Common myeloid progenitor, CD34-positive (primary cell): ENCODE results near the gene NPM1.
"Not testable (repeated sequence)": the region's sequence is repeated elsewhere in the genome, so short reads cannot be mapped to it uniquely, and the experiment has no call there.

Experiments
- CTCF ChIA-PET: fragments of 350-600 bp; sonication (Branson Sonifier 250); formaldehyde crosslinking; loops from one replicate; lab custom pipeline; 2021; ENCODE audit warnings: antibody characterized with exemption; lab: Charles Lee
- POLR2A ChIA-PET: fragments of 350-600 bp; sonication (Branson Sonifier 250); formaldehyde crosslinking; loops from one replicate; lab custom pipeline; 2021; ENCODE audit warnings: antibody characterized with exemption; lab: Charles Lee
- DNase-seq, 3 donors: peaks; one replicate each; pipeline versions ENCODE4 v3.0.0 to v3.0.0-alpha.2; 2013
- H3K27ac ChIP-seq, 2 experiments: 1 replicate in 1 of 2; 2 replicates in 1 of 2; pipeline ENCODE4 v1.7.0; 2013; ENCODE audit warnings: inconsistent platforms in 2 of 2, low read length in 2 of 2, mild to moderate bottlenecking in 2 of 2, low read depth in 1 of 2, moderate library complexity in 1 of 2; ENCODE audit not compliant: severe bottlenecking in 2 of 2, insufficient read depth in 1 of 2, poor library complexity in 1 of 2
- H3K27me3 ChIP-seq, 5 experiments: replicated peaks in 2 of 5; 1 replicate in 3 of 5; 2 replicates in 2 of 5; pipeline versions ENCODE4 v1.6.1 to v1.7.0; 2013; ENCODE audit warnings: low read length in 4 of 5, mild to moderate bottlenecking in 2 of 5, moderate library complexity in 2 of 5, inconsistent platforms in 1 of 5; ENCODE audit not compliant: insufficient read depth in 5 of 5, control insufficient read depth in 4 of 5
- H3K36me3 ChIP-seq, 4 experiments: 1 replicate in 2 of 4; 2 replicates in 2 of 4; pipeline versions ENCODE4 v1.6.1 to v1.7.0; 2013; ENCODE audit warnings: low read length in 3 of 4, control low read depth in 1 of 4, mild to moderate bottlenecking in 1 of 4; ENCODE audit not compliant: control insufficient read depth in 4 of 4, insufficient read depth in 4 of 4
- H3K4me1 ChIP-seq, 4 experiments: 1 replicate in 3 of 4; 2 replicates in 1 of 4; pipeline versions ENCODE4 v1.6.1 to v1.7.1; 2013; ENCODE audit warnings: low read length in 3 of 4, mild to moderate bottlenecking in 3 of 4, control low read depth in 1 of 4, inconsistent platforms in 1 of 4, moderate library complexity in 1 of 4; ENCODE audit not compliant: control insufficient read depth in 4 of 4, insufficient read depth in 4 of 4; ENCODE audit errors: control extremely low read depth in 1 of 4
- H3K4me3 ChIP-seq, 7 experiments: 1 replicate in 4 of 7; 2 replicates in 3 of 7; pipeline versions ENCODE4 v1.5.1 to v1.7.0; 2013; ENCODE audit warnings: mild to moderate bottlenecking in 7 of 7, low read length in 6 of 7, moderate library complexity in 6 of 7, inconsistent platforms in 2 of 7, low read depth in 2 of 7, control low read depth in 1 of 7; ENCODE audit not compliant: insufficient read depth in 4 of 7, control insufficient read depth in 1 of 7; ENCODE audit errors: extremely low read depth in 1 of 7
- H3K9me3 ChIP-seq, 5 experiments: 1 replicate in 4 of 5; 2 replicates in 1 of 5; pipeline versions ENCODE4 v1.6.1 to v1.7.1; 2013; ENCODE audit warnings: low read length in 4 of 5, mild to moderate bottlenecking in 2 of 5, inconsistent platforms in 1 of 5, low read depth in 1 of 5, moderate library complexity in 1 of 5; ENCODE audit not compliant: control insufficient read depth in 4 of 5, insufficient read depth in 2 of 5; ENCODE audit errors: control extremely low read depth in 1 of 5
- WGBS: methylation state at CpG from one replicate; pipeline ENCODE4 v1.1.5; 2013; ENCODE audit not compliant: insufficient coverage; 5-methylcytosine and 5-hydroxymethylcytosine counted together

The NPM1 gene

GRCh38 chr5:171391996-171392577 lies 4.4 kb downstream of the NPM1 start:
- Histone ChIP-seq H3K4me3 (no peak overlapping the region), H3K9me3 (no peaks in the 10 kb centered on the region), H3K4me1 (peaks cover 14 to 36% (median 20%) of the 10 kb centered on the region in 4 experiments), H3K27ac (no peak overlapping the region), H3K27me3 (no peaks in the 10 kb centered on the region), H3K36me3 (peaks cover 11 to 82% (median 51%) of the 10 kb centered on the region in 4 experiments)
- ChIA-PET POLR2A (no interaction called here), CTCF (interaction anchor here (0.9 to 1.3 kb wide), 2 partner anchors 13 to 19 kb away, joined by 3 to 8 read pairs; no protein-coding TSS in a partner anchor)
- WGBS = 100% methylated on average over 5 of the region's 14 CpGs
- no peak for DNase-seq

GRCh38 chr5:171392585-171393159 lies 5.0 kb downstream of the NPM1 start:
- H3K36me3 ChIP-seq = peaks cover 13 to 88% (median 57%) of the 10 kb centered on the region in 4 experiments
- 96% methylated on average over 2 of the region's 4 CpGs for WGBS
- H3K27ac ChIP-seq = no peak overlapping the region
- H3K9me3 ChIP-seq = no peaks in the 10 kb centered on the region
- POLR2A ChIA-PET = no interaction called here
- H3K4me1 ChIP-seq = peaks cover 13 to 35% (median 20%) of the 10 kb centered on the region in 4 experiments
- H3K27me3 ChIP-seq = no peaks in the 10 kb centered on the region
- H3K4me3 ChIP-seq = no peak overlapping the region
- DNase-seq = no peak
- CTCF ChIA-PET = interaction anchor here (0.9 to 1.6 kb wide), 4 partner anchors 9 to 18 kb away, joined by 3 to 8 read pairs (median 4); no protein-coding TSS in a partner anchor

GRCh38 chr5:171395042-171395441 lies 7.4 kb downstream of the NPM1 start:
- CTCF ChIA-PET = interaction anchor here (1.1 to 2.1 kb wide), 3 partner anchors 11 to 16 kb away, joined by 3 to 6 read pairs (median 5); no protein-coding TSS in a partner anchor
- Histone ChIP-seq H3K4me1 (peaks cover 1 to 16% (median 13%) of the 10 kb centered on the region in 4 experiments), H3K9me3 (no peaks in the 10 kb centered on the region), H3K27ac (no peak overlapping the region), H3K36me3 (peaks cover 18 to 98% (median 69%) of the 10 kb centered on the region in 4 experiments), H3K4me3 (no peak overlapping the region), H3K27me3 (no peaks in the 10 kb centered on the region)
- WGBS = 96% methylated on average over 5 of the region's 7 CpGs
- POLR2A ChIA-PET = no interaction called here
- DNase-seq = no peak

GRCh38 chr5:171396583-171396982 lies 8.9 kb downstream of the NPM1 start:
- not testable (repeated sequence) for DNase-seq, H3K27me3 ChIP-seq, H3K4me3 ChIP-seq, H3K9me3 ChIP-seq, H3K4me1 ChIP-seq, H3K27ac ChIP-seq
- ChIA-PET POLR2A (interaction anchor here (1.2 to 1.3 kb wide), 2 partner anchors 8 to 9 kb away, joined by 6 to 9 read pairs; partner anchors contain the start of gene NPM1), CTCF (interaction anchor here (1.2 to 2.1 kb wide), 2 partner anchors 9 to 410 kb away, joined by 3 to 6 read pairs; no protein-coding TSS in a partner anchor)
- 93% methylated on average over 9 of the region's 11 CpGs for WGBS
- peaks cover 30 to 98% (median 76%) of the 10 kb centered on the region in 4 experiments for H3K36me3 ChIP-seq

GRCh38 chr5:171397190-171397589 lies 9.5 kb downstream of the NPM1 start:
- ChIA-PET CTCF (no interaction called here), POLR2A (interaction anchor here (1.3 kb wide), 1 partner anchor 10 kb away, joined by 6 read pairs; the partner anchor contains the start of gene NPM1)
- no CpG with 5 or more reads among the region's 2 CpGs for WGBS
- H3K36me3 ChIP-seq = peaks cover 33 to 95% (median 73%) of the 10 kb centered on the region in 4 experiments
- no peak for DNase-seq
- H3K27me3 ChIP-seq = no peaks in the 10 kb centered on the region
- H3K27ac ChIP-seq = no peak overlapping the region
- no peak overlapping the region for H3K4me3 ChIP-seq
- peaks cover 0 to 5% (median 3%) of the 10 kb centered on the region in 5 experiments for H3K9me3 ChIP-seq
- no peaks in the 10 kb centered on the region for H3K4me1 ChIP-seq

GRCh38 chr5:171397599-171397998 lies 9.9 kb downstream of the NPM1 start:
- H3K4me3 ChIP-seq = no peak overlapping the region
- no peaks in the 10 kb centered on the region for H3K4me1 ChIP-seq
- peaks cover 0 to 5% (median 3%) of the 10 kb centered on the region in 5 experiments for H3K9me3 ChIP-seq
- CTCF ChIA-PET = no interaction called here
- POLR2A ChIA-PET = no interaction called here
- H3K27me3 ChIP-seq = no peaks in the 10 kb centered on the region
- DNase-seq = no peak
- H3K36me3 ChIP-seq = peaks cover 33 to 90% (median 70%) of the 10 kb centered on the region in 4 experiments
- WGBS = 94% methylated on average over 4 of the region's 4 CpGs
- no peak overlapping the region for H3K27ac ChIP-seq

- H3K27me3 ChIP-seq, H3K27ac ChIP-seq, H3K4me3 ChIP-seq, H3K4me1 ChIP-seq, DNase-seq, POLR2A ChIA-PET, H3K9me3 ChIP-seq: not testable (repeated sequence)
- WGBS = 91% methylated on average over 4 of the region's 9 CpGs
- peaks cover 32 to 80% (median 62%) of the 10 kb centered on the region in 4 experiments for H3K36me3 ChIP-seq
- CTCF ChIA-PET = interaction anchor here (1.0 to 1.8 kb wide), 2 partner anchors 10 to 15 kb away, joined by 4 to 5 read pairs; no protein-coding TSS in a partner anchor
Observed at GRCh38 chr5:171398660-171399059, 11.0 kb downstream of the NPM1 start.
